ENCODE results near the gene GBX2. TPM values are rescaled to one million over a fixed set of nuclear protein-coding genes. Genes with fewer than 3 reads are reported as not detected.

Gene GBX2
- total RNA-seq, 2 donors from 2014 or later = not detected

- ATAC-seq (no peak), DNase-seq (no peak)
- Histone ChIP-seq H3K4me3 (no peak overlapping the region), H3K27me3 (no peaks in the 10 kb centered on the region), H3K9me3 (no peaks in the 10 kb centered on the region), H3K36me3 (replicated peaks in 1 of 2; ENCODE audit: insufficient read depth in 1 of 2, low read depth in 2 of 2) (no peaks in the 10 kb centered on the region), H3K4me1 (no peaks in the 10 kb centered on the region), H3K27ac (no peak overlapping the region)
- intact Hi-C loops (cut with DNase I) = no loop called here
- TF ChIP-seq POLR2A (IDR thresholded peaks at IDR 0.05) = no peak
- TF ChIP-seq CTCF (IDR thresholded peaks at IDR 0.05) = no peak
- 65 to 67% methylated on average over 6 to 10 of the region's 10 CpGs for WGBS, 2 donors
Observed at GRCh38 chr2:236193026-236193425, 24.8 kb upstream of the GBX2 start.

GRCh38 chr2:236190674-236191073 lies 22.5 kb upstream of the GBX2 start:
- Histone ChIP-seq H3K27ac (no peak overlapping the region), H3K4me1 (no peaks in the 10 kb centered on the region), H3K4me3 (no peak overlapping the region), H3K9me3 (no peaks in the 10 kb centered on the region), H3K27me3 (no peaks in the 10 kb centered on the region), H3K36me3 (replicated peaks in 1 of 2; ENCODE audit: insufficient read depth in 1 of 2, low read depth in 2 of 2) (no peaks in the 10 kb centered on the region)
- 86 to 88% methylated on average over 2 of the region's 2 CpGs for WGBS, 2 donors
- TF ChIP-seq CTCF (IDR thresholded peaks at IDR 0.05) (no peak), POLR2A (IDR thresholded peaks at IDR 0.05) (no peak)
- intact Hi-C loops (cut with DNase I) = no loop called here
- DNase-seq (no peak), ATAC-seq (no peak)

- no peak for DNase-seq
- Histone ChIP-seq H3K36me3 (replicated peaks in 1 of 2; ENCODE audit: insufficient read depth in 1 of 2, low read depth in 2 of 2) (no peaks in the 10 kb centered on the region), H3K9me3 (peaks cover 0 to 4% (median 0%) of the 10 kb centered on the region in 3 donors), H3K27ac (no peak overlapping the region), H3K27me3 (peaks cover 0 to 12% of the 10 kb centered on the region in 2 donors), H3K4me1 (peaks cover 6% of the 10 kb centered on the region), H3K4me3 (no peak overlapping the region)
- WGBS, 2 donors = 85 to 100% methylated on average over 2 to 4 of the region's 4 CpGs
- no peak for TF ChIP-seq CTCF (IDR thresholded peaks at IDR 0.05)
- no peak for TF ChIP-seq POLR2A (IDR thresholded peaks at IDR 0.05)
- intact Hi-C loops (cut with DNase I) = no loop called here
- no peak for ATAC-seq
Observed at GRCh38 chr2:236184701-236185100, 16.5 kb upstream of the GBX2 start.

GRCh38 chr2:236180831-236181453 lies 12.8 kb upstream of the GBX2 start:
- WGBS, 2 donors = 15 to 22% methylated on average over 9 of the region's 9 CpGs
- ATAC-seq (no peak), DNase-seq (peak; percentile 39 to 56 (median 49))
- Histone ChIP-seq H3K4me3 (no peak overlapping the region), H3K4me1 (peaks cover 27% of the 10 kb centered on the region), H3K9me3 (peaks cover 0 to 4% (median 0%) of the 10 kb centered on the region in 3 donors), H3K36me3 (replicated peaks in 1 of 2; ENCODE audit: insufficient read depth in 1 of 2, low read depth in 2 of 2) (no peaks in the 10 kb centered on the region), H3K27me3 (peaks cover 0 to 40% of the 10 kb centered on the region in 2 donors), H3K27ac (no peak overlapping the region)
- TF ChIP-seq POLR2A (IDR thresholded peaks at IDR 0.05) (no peak), CTCF (IDR thresholded peaks at IDR 0.05) (peak; percentile 15 to 66 (median 49))
- intact Hi-C loops (cut with DNase I) = no loop called here
